K562 (cell line): ENCODE measurements around the gene TIMM23. TPM values are rescaled to one million over a fixed set of nuclear protein-coding genes. Genes with fewer than 3 reads are reported as not detected.
A peak's percentile ranks its signal among the peaks of the same experiment; 100 is the strongest.

Experiments
- BRD9 ChIP-seq: fragments of 450-650 bp; IDR thresholded peaks from 2 replicates; pipeline ENCODE4 v1.6.1; 2018; ENCODE audit warnings: low read depth; ENCODE audit not compliant: partially characterized antibody
- CBFA2T3 ChIP-seq: fragments of 450-650 bp; IDR thresholded peaks from 2 replicates; pipeline ENCODE4 v1.6.1; 2017
- CHAMP1 ChIP-seq: fragments of 450-650 bp; IDR thresholded peaks from 2 replicates; pipeline ENCODE4 v1.6.1; 2016; ENCODE audit warnings: mild to moderate bottlenecking
- DPF2 ChIP-seq: fragments of 450-650 bp; IDR thresholded peaks from 2 replicates; pipeline ENCODE4 v1.6.1; 2016
- FOSL1 ChIP-seq: fragments of 200-800 bp; sonication (Bioruptor generic); conservative IDR thresholded peaks from 2 replicates; pipeline ENCODE4 v1.6.1; 2016; ENCODE audit warnings: missing genetic modification characterization, missing compliant biosample characterization
- GABPA ChIP-seq: fragments of 200-800 bp; sonication (Bioruptor generic); conservative IDR thresholded peaks from 2 replicates; pipeline ENCODE4 v1.6.1; 2016; ENCODE audit warnings: low read depth, missing genetic modification characterization, missing compliant biosample characterization
- HDAC3 ChIP-seq: fragments of 450-650 bp; IDR thresholded peaks from 2 replicates; pipeline ENCODE4 v1.6.1; 2018; ENCODE audit warnings: borderline replicate concordance, mild to moderate bottlenecking, moderate library complexity; ENCODE audit not compliant: partially characterized antibody
- HDAC6 ChIP-seq: IDR thresholded peaks from 2 replicates; pipeline ENCODE4 v1.6.1; 2012; ENCODE audit warnings: low read depth, mild to moderate bottlenecking, control low read depth, inconsistent platforms, low read length, moderate library complexity
- HDAC8 ChIP-seq: fragments of 450-650 bp; IDR thresholded peaks from 2 replicates; pipeline ENCODE4 v1.6.1; 2016; ENCODE audit warnings: mild to moderate bottlenecking, missing genetic modification characterization, moderate library complexity, missing compliant biosample characterization
- KLF1 ChIP-seq: fragments of 450-650 bp; IDR thresholded peaks from 2 replicates; pipeline ENCODE4 v1.6.1; 2016; ENCODE audit warnings: missing genetic modification characterization, missing compliant biosample characterization
- LEF1 ChIP-seq: fragments of 450-650 bp; IDR thresholded peaks from 2 replicates; pipeline ENCODE4 v1.6.1; 2016; ENCODE audit warnings: mild to moderate bottlenecking
- MAFG ChIP-seq: fragments of 450-650 bp; conservative IDR thresholded peaks from 2 replicates; pipeline ENCODE4 v1.6.1; 2016; ENCODE audit warnings: missing genetic modification characterization, missing compliant biosample characterization
- NBN ChIP-seq: fragments of 450-650 bp; IDR thresholded peaks from 2 replicates; pipeline ENCODE4 v1.6.1; 2016; ENCODE audit warnings: low read depth, mild to moderate bottlenecking
- NR0B1 ChIP-seq: fragments of 450-650 bp; IDR thresholded peaks from one replicate; pipeline ENCODE4 v1.6.1; 2018; ENCODE audit warnings: mild to moderate bottlenecking, moderate library complexity; ENCODE audit not compliant: partially characterized antibody
- POLR2B ChIP-seq: fragments of 450-650 bp; IDR thresholded peaks from 2 replicates; pipeline ENCODE4 v1.6.1; 2018; ENCODE audit warnings: low read depth; ENCODE audit not compliant: partially characterized antibody
- SMARCA4 ChIP-seq: fragments of 450-650 bp; IDR thresholded peaks from 2 replicates; pipeline ENCODE4 v1.6.1; 2016
- SMARCA5 ChIP-seq: fragments of 450-650 bp; IDR thresholded peaks from 2 replicates; pipeline ENCODE4 v1.6.1; 2016
- STAT5A ChIP-seq: IDR thresholded peaks from 2 replicates; pipeline ENCODE4 v1.6.1; 2012; ENCODE audit warnings: low read length, inconsistent platforms, borderline replicate concordance
- VEZF1 ChIP-seq: fragments of 200-800 bp; sonication (Bioruptor generic); IDR thresholded peaks from 2 replicates; pipeline ENCODE4 v1.6.1; 2017; ENCODE audit warnings: missing genetic modification characterization, missing compliant biosample characterization
- polyA plus RNA-seq, 8 experiments: library from polyadenylated mRNA; depleted of rRNA in 4 of 8; stranded (reverse) in 5 of 8; unstranded in 3 of 8; fragments of >200 nt; fragmentation: Nextera tagmentation in 2 of 8; fragmentation: Illumina TruSeq in 1 of 8; extraction: Ambion mirVana in 2 of 8; extraction: Trizol in 1 of 8; gene quantifications; 2 replicates each; pipeline versions ENCODE4 v1.2.1 to v1.2.3, GENCODE V29; 2011 to 2014; ENCODE audit warnings: inconsistent platforms in 1 of 8, missing spikeins in 1 of 8
- total RNA-seq, 7 experiments: library from RNA; depleted of rRNA in 6 of 7; stranded (reverse); fragments of >200 nt in 6 of 7; fragmentation: Illumina TruSeq in 2 of 7; extraction: Trizol in 2 of 7; gene quantifications; 2 replicates each; pipeline versions ENCODE4 v1.2.1 to v1.2.3, GENCODE V29; 2011 to 2021; ENCODE audit warnings: low replicate concordance in 1 of 7
- TF ChIP-seq, protein P1 (sequence below): fragments of 450-650 bp; IDR thresholded peaks from 2 replicates; pipeline ENCODE4 v1.6.1; 2017; ENCODE audit warnings: antibody characterized with exemption, mild to moderate bottlenecking

Gene TIMM23
- total and polyA plus RNA-seq, 9 of the 15 experiments (the other 6 are each of a cell fraction or from before 2014, with no cell fraction given) = 148 to 280 (median 183) TPM

- TF ChIP-seq FOSL1 (tag) = peak; percentile 45; the same call in 1 of the 2 replicates
- TF ChIP-seq HDAC8 (tag) = no peak
- peak; percentile 41 for TF ChIP-seq HDAC3
- TF ChIP-seq SMARCA5 = no peak
- TF ChIP-seq, protein P1, sequence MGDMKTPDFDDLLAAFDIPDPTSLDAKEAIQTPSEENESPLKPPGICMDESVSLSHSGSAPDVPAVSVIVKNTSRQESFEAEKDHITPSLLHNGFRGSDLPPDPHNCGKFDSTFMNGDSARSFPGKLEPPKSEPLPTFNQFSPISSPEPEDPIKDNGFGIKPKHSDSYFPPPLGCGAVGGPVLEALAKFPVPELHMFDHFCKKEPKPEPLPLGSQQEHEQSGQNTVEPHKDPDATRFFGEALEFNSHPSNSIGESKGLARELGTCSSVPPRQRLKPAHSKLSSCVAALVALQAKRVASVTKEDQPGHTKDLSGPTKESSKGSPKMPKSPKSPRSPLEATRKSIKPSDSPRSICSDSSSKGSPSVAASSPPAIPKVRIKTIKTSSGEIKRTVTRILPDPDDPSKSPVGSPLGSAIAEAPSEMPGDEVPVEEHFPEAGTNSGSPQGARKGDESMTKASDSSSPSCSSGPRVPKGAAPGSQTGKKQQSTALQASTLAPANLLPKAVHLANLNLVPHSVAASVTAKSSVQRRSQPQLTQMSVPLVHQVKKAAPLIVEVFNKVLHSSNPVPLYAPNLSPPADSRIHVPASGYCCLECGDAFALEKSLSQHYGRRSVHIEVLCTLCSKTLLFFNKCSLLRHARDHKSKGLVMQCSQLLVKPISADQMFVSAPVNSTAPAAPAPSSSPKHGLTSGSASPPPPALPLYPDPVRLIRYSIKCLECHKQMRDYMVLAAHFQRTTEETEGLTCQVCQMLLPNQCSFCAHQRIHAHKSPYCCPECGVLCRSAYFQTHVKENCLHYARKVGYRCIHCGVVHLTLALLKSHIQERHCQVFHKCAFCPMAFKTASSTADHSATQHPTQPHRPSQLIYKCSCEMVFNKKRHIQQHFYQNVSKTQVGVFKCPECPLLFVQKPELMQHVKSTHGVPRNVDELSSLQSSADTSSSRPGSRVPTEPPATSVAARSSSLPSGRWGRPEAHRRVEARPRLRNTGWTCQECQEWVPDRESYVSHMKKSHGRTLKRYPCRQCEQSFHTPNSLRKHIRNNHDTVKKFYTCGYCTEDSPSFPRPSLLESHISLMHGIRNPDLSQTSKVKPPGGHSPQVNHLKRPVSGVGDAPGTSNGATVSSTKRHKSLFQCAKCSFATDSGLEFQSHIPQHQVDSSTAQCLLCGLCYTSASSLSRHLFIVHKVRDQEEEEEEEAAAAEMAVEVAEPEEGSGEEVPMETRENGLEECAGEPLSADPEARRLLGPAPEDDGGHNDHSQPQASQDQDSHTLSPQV = peak; percentile 79; the same call in 1 of the 2 replicates
- TF ChIP-seq SMARCA4 = peak; percentile 96
- TF ChIP-seq HDAC6 = no peak
- peak; percentile 73; the same call in 1 of the 2 replicates for TF ChIP-seq NBN
- no peak for TF ChIP-seq POLR2B
- TF ChIP-seq CBFA2T3 = peak; percentile 94
- TF ChIP-seq KLF1 (tag) = no peak
- TF ChIP-seq CHAMP1 = peak; percentile 52; the same call in 1 of the 2 replicates
- TF ChIP-seq MAFG (tag) = no peak
- peak; percentile 35; the same call in 1 of the 2 replicates for TF ChIP-seq VEZF1 (CRISPR knock-in tag)
- TF ChIP-seq GABPA (tag) = peak; percentile 24; the same call in 1 of the 2 replicates
- TF ChIP-seq BRD9 = peak; percentile 88
- TF ChIP-seq LEF1 = peak; percentile 94
- TF ChIP-seq STAT5A = peak; percentile 89
- no peak for TF ChIP-seq NR0B1
- peak; percentile 97 for TF ChIP-seq DPF2
Observed at GRCh38 chr10:46018453-46019176, 46.3 kb downstream of the TIMM23 start (continued).
